ENCODE results near the gene ZNF534.
"Not testable (repeated sequence)": the region's sequence is repeated elsewhere in the genome, so short reads cannot be mapped to it uniquely, and the experiment has no call there.

ZNF534 gene

DNA sequence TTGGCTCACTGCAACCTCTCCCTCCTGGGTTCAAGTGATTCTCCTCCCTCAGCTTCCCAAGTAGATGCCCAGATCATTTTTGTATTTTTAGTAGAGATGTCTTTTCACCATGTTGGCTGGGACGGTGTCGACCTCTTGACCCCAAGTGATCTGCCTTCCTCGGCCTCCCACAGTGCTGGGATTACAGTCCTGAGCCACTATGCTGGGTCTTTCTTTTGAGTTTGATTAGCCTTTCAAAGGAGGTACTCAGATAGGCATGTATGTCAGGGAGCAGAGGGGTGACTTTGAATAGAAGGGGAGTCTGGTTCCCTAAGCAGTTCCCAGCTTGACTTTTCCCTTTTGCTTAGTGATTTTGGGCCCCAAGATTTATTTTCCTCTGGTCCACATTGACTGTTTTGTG is 71.5 kb downstream of the ZNF534 start:
- DNase-seq = not testable (repeated sequence)

DNA sequence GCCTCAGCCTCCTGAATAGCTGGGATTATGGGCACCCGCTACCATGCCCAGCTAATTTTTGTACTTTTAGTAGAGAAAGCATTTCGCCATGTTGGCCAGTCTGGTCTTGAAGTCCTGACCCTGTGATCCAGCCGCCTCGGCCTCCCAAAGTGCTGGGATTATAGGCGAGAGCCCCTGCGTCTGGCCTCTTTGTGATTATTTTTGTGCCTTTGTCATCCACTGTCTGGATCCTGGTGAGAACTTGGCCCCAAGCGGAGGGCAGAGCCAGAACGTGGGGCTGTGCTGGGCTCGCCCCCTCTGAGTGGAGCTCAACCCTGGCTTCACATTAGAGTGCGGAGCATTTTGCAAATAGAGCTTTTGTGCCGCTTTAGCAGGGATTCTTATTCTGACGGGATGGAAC is 72.0 kb downstream of the ZNF534 start:
- not testable (repeated sequence) for DNase-seq

Measured in activated CD4-positive, alpha-beta T cell treated with anti-CD3 and anti-CD28 coated beads, Interleukin-2, Interleukin-6, amounts not matched to agents 100 ng/mL and 50 ng/mL, durations not matched to agents 16 hours and 8 hours (primary cell).